ENCODE results near the gene IFT43. TPM values are rescaled to one million over a fixed set of nuclear protein-coding genes. Genes with fewer than 3 reads are reported as not detected.
A peak's percentile ranks its signal among the peaks of the same experiment; 100 is the strongest.
"Not testable (repeated sequence)": the region's sequence is repeated elsewhere in the genome, so short reads cannot be mapped to it uniquely, and the experiment has no call there.

IFT43 gene
- polyA plus RNA-seq, 1 experiment: 58.9 TPM

- POLR2A ChIA-PET: no interaction called here
- no peak for DNase-seq (ENCODE audit: low read depth)
Measured at GRCh38 chr14:76007852-76008251, 22.3 kb downstream of the IFT43 start.

GRCh38 chr14:76009627-76010026 is 24.1 kb downstream of the IFT43 start:
- not testable (repeated sequence) for H3K4me3 ChIP-seq (ENCODE audit: low read depth, low read length)

More at GRCh38 chr14:76007852-76008251, 22.3 kb downstream of the IFT43 start:
- Histone ChIP-seq H3K36me3 (ENCODE audit: control insufficient read depth, insufficient read depth, low read length) (peaks cover 10% of the 10 kb centered on the region), H3K27me3 (ENCODE audit: control insufficient read depth, insufficient read depth, low read length) (no peaks in the 10 kb centered on the region), H3K4me3 (ENCODE audit: low read depth, low read length) (no peak overlapping the region)
- CTCF ChIA-PET: interaction anchor here (1.1 to 2.3 kb wide), 4 partner anchors 14 to 299 kb away, joined by 3 to 10 read pairs (median 7); no protein-coding TSS in a partner anchor
- TF ChIP-seq, protein P1, sequence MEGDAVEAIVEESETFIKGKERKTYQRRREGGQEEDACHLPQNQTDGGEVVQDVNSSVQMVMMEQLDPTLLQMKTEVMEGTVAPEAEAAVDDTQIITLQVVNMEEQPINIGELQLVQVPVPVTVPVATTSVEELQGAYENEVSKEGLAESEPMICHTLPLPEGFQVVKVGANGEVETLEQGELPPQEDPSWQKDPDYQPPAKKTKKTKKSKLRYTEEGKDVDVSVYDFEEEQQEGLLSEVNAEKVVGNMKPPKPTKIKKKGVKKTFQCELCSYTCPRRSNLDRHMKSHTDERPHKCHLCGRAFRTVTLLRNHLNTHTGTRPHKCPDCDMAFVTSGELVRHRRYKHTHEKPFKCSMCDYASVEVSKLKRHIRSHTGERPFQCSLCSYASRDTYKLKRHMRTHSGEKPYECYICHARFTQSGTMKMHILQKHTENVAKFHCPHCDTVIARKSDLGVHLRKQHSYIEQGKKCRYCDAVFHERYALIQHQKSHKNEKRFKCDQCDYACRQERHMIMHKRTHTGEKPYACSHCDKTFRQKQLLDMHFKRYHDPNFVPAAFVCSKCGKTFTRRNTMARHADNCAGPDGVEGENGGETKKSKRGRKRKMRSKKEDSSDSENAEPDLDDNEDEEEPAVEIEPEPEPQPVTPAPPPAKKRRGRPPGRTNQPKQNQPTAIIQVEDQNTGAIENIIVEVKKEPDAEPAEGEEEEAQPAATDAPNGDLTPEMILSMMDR (IDR thresholded peaks at IDR 0.05; ENCODE audit: insufficient read depth, low read depth, low read length): no peak

GRCh38 chr14:76011930-76012329 is 26.4 kb downstream of the IFT43 start:
- no peak for DNase-seq (ENCODE audit: low read depth)
- TF ChIP-seq, protein P1 (IDR thresholded peaks at IDR 0.05; ENCODE audit: insufficient read depth, low read depth, low read length): no peak
- ChIA-PET POLR2A (no interaction called here), CTCF (interaction anchor here (1.9 kb wide), 1 partner anchor 301 kb away, joined by 6 read pairs; no protein-coding TSS in a partner anchor)
- Histone ChIP-seq H3K4me3 (ENCODE audit: low read depth, low read length) (no peak overlapping the region), H3K27me3 (ENCODE audit: control insufficient read depth, insufficient read depth, low read length) (no peaks in the 10 kb centered on the region), H3K36me3 (ENCODE audit: control insufficient read depth, insufficient read depth, low read length) (peaks cover 9% of the 10 kb centered on the region)

More at GRCh38 chr14:76009627-76010026, 24.1 kb downstream of the IFT43 start:
- peaks cover 11% of the 10 kb centered on the region for H3K36me3 ChIP-seq (ENCODE audit: control insufficient read depth, insufficient read depth, low read length)
- CTCF ChIA-PET: interaction anchor here (1.4 to 2.3 kb wide), 2 partner anchors 300 to 343 kb away, joined by 3 to 10 read pairs; no protein-coding TSS in a partner anchor
- POLR2A ChIA-PET: interaction anchor here (0.6 to 0.7 kb wide), 2 partner anchors 29 to 287 kb away, joined by 3 to 4 read pairs; no protein-coding TSS in a partner anchor
- not testable (repeated sequence) for DNase-seq (ENCODE audit: low read depth); H3K27me3 ChIP-seq (ENCODE audit: control insufficient read depth, insufficient read depth, low read length)

DNA sequence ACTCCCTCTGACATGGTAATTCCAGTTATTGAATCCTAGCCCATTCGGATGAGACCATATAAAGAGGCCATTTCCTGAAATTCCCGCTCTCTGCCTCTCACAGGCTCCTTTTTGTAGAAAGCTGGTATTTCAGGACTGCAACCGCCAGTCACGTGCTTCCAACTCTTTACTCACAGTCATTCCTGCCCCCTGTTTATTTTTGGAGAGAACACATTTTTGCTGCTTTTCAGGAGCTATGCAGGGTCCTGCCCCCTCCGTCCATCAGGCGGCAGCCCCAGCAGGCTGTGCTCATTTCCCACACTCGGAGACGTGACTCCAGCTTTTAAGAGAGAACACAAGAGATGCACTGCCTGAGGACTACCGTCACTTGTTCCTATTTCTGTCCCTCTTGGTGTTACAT is 26.8 kb downstream of the IFT43 start:
- CTCF ChIA-PET: interaction anchor here (1.5 to 1.9 kb wide), 2 partner anchors 39 to 301 kb away, joined by 4 to 6 read pairs; no protein-coding TSS in a partner anchor
- peak; percentile 9 for DNase-seq (ENCODE audit: low read depth)
- Histone ChIP-seq H3K27me3 (ENCODE audit: control insufficient read depth, insufficient read depth, low read length) (no peaks in the 10 kb centered on the region), H3K4me3 (ENCODE audit: low read depth, low read length) (no peak overlapping the region), H3K36me3 (ENCODE audit: control insufficient read depth, insufficient read depth, low read length) (peaks cover 7% of the 10 kb centered on the region)
- TF ChIP-seq, protein P1 (IDR thresholded peaks at IDR 0.05; ENCODE audit: insufficient read depth, low read depth, low read length): no peak
- POLR2A ChIA-PET: no interaction called here

DNA sequence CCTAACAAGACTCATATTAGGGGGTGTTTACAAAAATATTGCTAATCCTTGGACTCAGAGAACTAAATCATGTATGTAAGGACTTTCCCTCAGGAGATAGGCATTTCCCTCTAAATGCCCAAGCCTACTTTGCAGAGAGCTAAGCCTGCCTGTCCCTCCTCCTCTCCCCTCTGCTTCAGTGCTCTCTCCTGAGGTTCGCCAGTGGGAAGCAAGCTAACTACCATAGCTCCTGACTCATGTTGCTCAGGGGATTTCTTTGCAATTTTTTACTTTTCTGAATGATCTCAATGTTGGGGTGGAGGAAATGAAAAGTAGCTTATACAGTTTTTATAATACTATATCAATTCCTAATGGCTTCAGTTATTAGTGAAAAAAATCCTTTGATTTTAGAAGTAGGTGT is 29.6 kb downstream of the IFT43 start:
- CTCF ChIA-PET: no interaction called here
- Histone ChIP-seq H3K4me3 (ENCODE audit: low read depth, low read length) (no peak overlapping the region), H3K27me3 (ENCODE audit: control insufficient read depth, insufficient read depth, low read length) (no peaks in the 10 kb centered on the region), H3K36me3 (ENCODE audit: control insufficient read depth, insufficient read depth, low read length) (peaks cover 3% of the 10 kb centered on the region)
- no peak for DNase-seq (ENCODE audit: low read depth)
- TF ChIP-seq, protein P1 (IDR thresholded peaks at IDR 0.05; ENCODE audit: insufficient read depth, low read depth, low read length): no peak
- POLR2A ChIA-PET: no interaction called here

DNA sequence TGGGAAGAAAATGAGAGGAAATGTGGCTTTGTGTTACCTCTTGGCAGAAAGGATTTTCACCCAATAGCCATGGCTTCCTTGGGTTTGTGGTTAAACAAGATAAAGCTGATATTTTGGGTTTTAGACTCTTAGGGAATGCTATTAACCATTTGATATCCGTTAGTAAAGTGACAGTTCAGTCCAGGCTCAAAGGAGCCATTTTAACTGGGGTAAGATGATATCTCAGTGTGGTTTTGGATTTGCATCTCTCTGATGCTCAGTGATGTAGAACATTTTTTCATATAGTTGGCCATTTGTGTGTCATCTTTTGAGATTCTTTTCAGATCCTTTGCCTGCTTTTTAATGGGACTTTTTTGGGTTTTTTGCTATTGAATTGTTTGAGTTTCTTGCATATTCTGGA is 30.1 kb downstream of the IFT43 start:
- no peak for DNase-seq (ENCODE audit: low read depth)
- Histone ChIP-seq H3K4me3 (ENCODE audit: low read depth, low read length) (no peak overlapping the region), H3K27me3 (ENCODE audit: control insufficient read depth, insufficient read depth, low read length) (no peaks in the 10 kb centered on the region), H3K36me3 (ENCODE audit: control insufficient read depth, insufficient read depth, low read length) (peaks cover 5% of the 10 kb centered on the region)
- ChIA-PET POLR2A (no interaction called here), CTCF (no interaction called here)
- TF ChIP-seq, protein P1 (IDR thresholded peaks at IDR 0.05; ENCODE audit: insufficient read depth, low read depth, low read length): no peak
